CD4-positive, alpha-beta T cell (primary cell): ENCODE data around the gene HIC1. TPM values are rescaled to one million over a fixed set of nuclear protein-coding genes. Genes with fewer than 3 reads are reported as not detected.

Experiments
- ATAC-seq: fragments of 200-7000 bp; cut with Tn5 transposase; one replicate; pipeline ENCODE4 v1.10.0; 2022; ENCODE audit warnings: mild to moderate bottlenecking; ENCODE audit not compliant: poor library complexity
- CTCF ChIA-PET: fragments of 350-600 bp; sonication (Branson Sonifier 250); formaldehyde crosslinking; loops from one replicate; lab custom pipeline; 2021; ENCODE audit warnings: antibody characterized with exemption, inconsistent platforms; lab: Charles Lee
- POLR2A ChIA-PET: fragments of 350-600 bp; sonication (Branson Sonifier 250); formaldehyde crosslinking; loops from one replicate; lab custom pipeline; 2021; ENCODE audit warnings: antibody characterized with exemption, inconsistent platforms; lab: Charles Lee
- DNase-seq, 14 experiments: peaks; one replicate each; pipeline ENCODE4 v3.0.0-alpha.2; 2013 to 2020; ENCODE audit warnings: mixed read lengths in 2 of 14
- H3K27ac ChIP-seq, 2 donors: one replicate each; pipeline versions ENCODE4 v1.5.1 to v1.7.0; 2013; ENCODE audit warnings: low read length in 2 of 2, low read depth in 1 of 2, mild to moderate bottlenecking in 1 of 2
- H3K27me3 ChIP-seq, 2 experiments: 1 replicate in 1 of 2; 2 replicates in 1 of 2; pipeline versions ENCODE4 v1.6.1 to v1.7.0; 2013; ENCODE audit warnings: low read length in 2 of 2, control low read depth in 1 of 2, mild to moderate bottlenecking in 1 of 2, moderate library complexity in 1 of 2; ENCODE audit not compliant: insufficient read depth in 2 of 2, control insufficient read depth in 1 of 2
- H3K36me3 ChIP-seq: one replicate; pipeline ENCODE4 v1.6.1; 2013; ENCODE audit warnings: low read length, control low read depth; ENCODE audit not compliant: insufficient read depth
- H3K4me1 ChIP-seq: one replicate; pipeline ENCODE4 v1.6.1; 2013; ENCODE audit warnings: low read length, control low read depth; ENCODE audit not compliant: insufficient read depth
- H3K4me3 ChIP-seq: one replicate; pipeline ENCODE4 v1.5.1; 2013; ENCODE audit warnings: mild to moderate bottlenecking, low read length, moderate library complexity
- H3K9me3 ChIP-seq, 2 experiments: 1 replicate in 1 of 2; 2 replicates in 1 of 2; pipeline versions ENCODE4 v1.6.1 to v1.7.0; 2013; ENCODE audit warnings: low read length in 2 of 2, mild to moderate bottlenecking in 2 of 2, control low read depth in 1 of 2, moderate library complexity in 1 of 2; ENCODE audit not compliant: control insufficient read depth in 1 of 2, insufficient read depth in 1 of 2
- H3K27ac Mint-ChIP-seq: one replicate; pipeline ENCODE4 v1.8.0; 2020; ENCODE audit warnings: mixed read lengths
- H3K27me3 Mint-ChIP-seq: one replicate; pipeline ENCODE4 v1.8.0; 2021; ENCODE audit warnings: mixed read lengths
- H3K36me3 Mint-ChIP-seq: one replicate; pipeline ENCODE4 v1.8.0; 2021; ENCODE audit warnings: low read depth, mixed read lengths
- H3K4me1 Mint-ChIP-seq: one replicate; pipeline ENCODE4 v1.8.0; 2021; ENCODE audit warnings: low read depth, mixed read lengths
- H3K4me3 Mint-ChIP-seq: one replicate; pipeline ENCODE4 v1.8.0; 2020; ENCODE audit warnings: mild to moderate bottlenecking, mixed read lengths
- H3K9me3 Mint-ChIP-seq: one replicate; pipeline ENCODE4 v1.8.0; 2020; ENCODE audit warnings: mixed read lengths
- intact Hi-C, 2 experiments: fragments of 100-400 bp; cut with DNase I in 1 of 2; cut with micrococcal nuclease in 1 of 2; formaldehyde crosslinking; loops; one replicate each; pipeline versions ENCODE4 v1.15.1 to v1.9.0; 2023 to 2025; cut with DNase I, micrococcal nuclease
- total RNA-seq, 174 experiments: library from RNA in 2 of 174; stranded (reverse) in 2 of 174; gene quantifications; one replicate each; pipeline ENCODE4 v1.2.3 and lab custom pipeline; 2021 to 2026
- TF ChIP-seq, protein P1 (sequence below): fragments of 200-600 bp; IDR thresholded peaks from one replicate; pipeline ENCODE4 v1.8.0; 2022; ENCODE audit warnings: antibody characterized with exemption, mild to moderate bottlenecking

Gene HIC1
- total RNA-seq, 2 experiments from 2014 or later, result 2.4 to 3.0 TPM

DNA sequence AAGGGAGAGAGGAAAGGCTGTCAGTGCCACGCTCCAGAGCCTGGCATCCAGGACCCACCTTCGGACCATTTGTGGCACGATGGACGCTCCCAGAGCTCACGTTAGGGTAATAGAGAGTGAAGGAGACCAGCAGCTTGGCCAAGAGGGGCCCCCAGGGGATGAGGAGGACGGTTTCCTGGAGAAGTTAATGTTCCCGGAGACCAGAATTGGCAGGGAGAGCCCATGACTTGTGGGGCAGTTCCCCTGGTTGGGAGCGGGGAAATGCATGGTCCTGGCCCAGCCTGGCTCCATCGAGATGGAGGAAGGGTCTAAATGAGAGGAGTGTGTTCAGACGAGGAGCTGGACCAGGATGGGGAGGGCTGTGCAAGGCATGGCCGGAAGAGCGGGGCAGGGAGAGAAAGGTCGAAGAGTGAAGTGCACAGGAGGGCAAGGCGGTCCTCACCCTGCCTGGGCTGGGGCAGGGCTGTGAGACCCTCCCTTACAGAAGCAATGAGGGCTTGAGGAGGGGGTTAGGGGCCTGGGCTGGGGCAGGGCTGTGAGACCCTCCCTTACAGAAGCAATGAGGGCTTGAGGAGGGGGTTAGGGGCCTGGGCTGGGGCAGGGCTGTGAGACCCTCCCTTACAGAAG, 2.9 kb upstream of the HIC1 start:
- Histone ChIP-seq H3K9me3 (no peaks in the 10 kb centered on the region), H3K27me3 (peaks cover 3 to 11% of the 10 kb centered on the region in 2 experiments), H3K4me3 (no peak overlapping the region), H3K36me3 (no peaks in the 10 kb centered on the region), H3K27ac (no peak overlapping the region), H3K4me1 (peaks cover 63% of the 10 kb centered on the region)
- peak overlapping the region; percentile 19 for H3K27ac Mint-ChIP-seq
- ChIA-PET POLR2A (interaction anchor here (0.7 to 1.6 kb wide), 2 partner anchors 193 to 214 kb away, joined by 3 to 4 read pairs; no protein-coding TSS in a partner anchor), CTCF (interaction anchor here (1.3 kb wide), 1 partner anchor 193 kb away, joined by 3 read pairs; no protein-coding TSS in a partner anchor)
- ATAC-seq (no peak), DNase-seq (no peak)
- peak overlapping the region; percentile 80 for H3K4me3 Mint-ChIP-seq
- H3K36me3 Mint-ChIP-seq, result no peaks in the 10 kb centered on the region
- peaks cover 11% of the 10 kb centered on the region for H3K27me3 Mint-ChIP-seq
- H3K9me3 Mint-ChIP-seq, result no peaks in the 10 kb centered on the region
- TF ChIP-seq, protein P1, sequence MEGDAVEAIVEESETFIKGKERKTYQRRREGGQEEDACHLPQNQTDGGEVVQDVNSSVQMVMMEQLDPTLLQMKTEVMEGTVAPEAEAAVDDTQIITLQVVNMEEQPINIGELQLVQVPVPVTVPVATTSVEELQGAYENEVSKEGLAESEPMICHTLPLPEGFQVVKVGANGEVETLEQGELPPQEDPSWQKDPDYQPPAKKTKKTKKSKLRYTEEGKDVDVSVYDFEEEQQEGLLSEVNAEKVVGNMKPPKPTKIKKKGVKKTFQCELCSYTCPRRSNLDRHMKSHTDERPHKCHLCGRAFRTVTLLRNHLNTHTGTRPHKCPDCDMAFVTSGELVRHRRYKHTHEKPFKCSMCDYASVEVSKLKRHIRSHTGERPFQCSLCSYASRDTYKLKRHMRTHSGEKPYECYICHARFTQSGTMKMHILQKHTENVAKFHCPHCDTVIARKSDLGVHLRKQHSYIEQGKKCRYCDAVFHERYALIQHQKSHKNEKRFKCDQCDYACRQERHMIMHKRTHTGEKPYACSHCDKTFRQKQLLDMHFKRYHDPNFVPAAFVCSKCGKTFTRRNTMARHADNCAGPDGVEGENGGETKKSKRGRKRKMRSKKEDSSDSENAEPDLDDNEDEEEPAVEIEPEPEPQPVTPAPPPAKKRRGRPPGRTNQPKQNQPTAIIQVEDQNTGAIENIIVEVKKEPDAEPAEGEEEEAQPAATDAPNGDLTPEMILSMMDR, result no peak
- peaks cover 40% of the 10 kb centered on the region for H3K4me1 Mint-ChIP-seq
- intact Hi-C loops, result loop anchor here (5.0 to 10.0 kb wide), 6 partner anchors 103 to 350 kb away; partner anchors contain the start of genes MNT (in 1 of the 2), SGSM2 (in 1 of the 2), SMG6 (in 1 of the 2) and SRR (in 1 of the 2)

- ChIA-PET CTCF (interaction anchor here (0.6 to 7.3 kb wide), 8 partner anchors 12 to 285 kb away, joined by 3 to 83 read pairs (median 6); partner anchors contain the start of gene OVCA2), POLR2A (interaction anchor here (0.7 to 2.6 kb wide), 7 partner anchors 10 to 283 kb away, joined by 3 to 11 read pairs (median 4); partner anchors contain the start of genes SRR and TSR1)
- intact Hi-C loops, result loop anchor here (1.0 to 10.0 kb wide), 9 partner anchors 101 to 349 kb away; partner anchors contain the start of genes MNT (in 1 of the 2), SGSM2 (in 1 of the 2), SMG6 (in 1 of the 2) and SRR (in 1 of the 2)
- TF ChIP-seq, protein P1, result peak; percentile 56
- Mint-ChIP-seq H3K9me3 (no peaks in the 10 kb centered on the region), H3K27me3 (peaks cover 11% of the 10 kb centered on the region), H3K4me3 (peak overlapping the region; percentile 87), H3K36me3 (no peaks in the 10 kb centered on the region), H3K27ac (peak overlapping the region; percentile 83), H3K4me1 (peaks cover 39% of the 10 kb centered on the region)
- Histone ChIP-seq H3K4me3 (peak overlapping the region; percentile 54), H3K9me3 (peaks cover 0 to 6% of the 10 kb centered on the region in 2 experiments), H3K27ac (peak overlapping the region; percentile 48 to 64), H3K27me3 (peaks cover 4 to 15% of the 10 kb centered on the region in 2 experiments), H3K4me1 (peaks cover 75% of the 10 kb centered on the region), H3K36me3 (no peaks in the 10 kb centered on the region)
- ATAC-seq (peak; percentile 28), DNase-seq (peak; percentile 53 to 94 (median 72))
Observed at GRCh38 chr17:2053380-2054261, 1.3 kb upstream of the HIC1 start.

DNA sequence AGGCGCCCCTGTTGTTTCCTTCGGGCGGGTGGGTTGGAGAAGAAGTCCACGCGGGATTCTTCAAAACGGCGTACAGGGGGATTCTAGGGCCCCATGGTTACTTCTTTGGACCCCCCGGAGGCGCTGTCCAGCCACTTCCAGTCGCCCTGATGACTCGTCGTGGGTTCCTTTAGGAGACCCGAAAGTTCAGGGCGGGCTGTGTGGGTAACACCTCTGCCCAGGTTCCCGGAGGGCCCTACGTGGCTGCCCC, 716 bp upstream of the HIC1 start:
- peak overlapping the region; percentile 87 for H3K4me3 Mint-ChIP-seq
- intact Hi-C loops, result loop anchor here (1.0 to 10.0 kb wide), 9 partner anchors 101 to 348 kb away; partner anchors contain the start of genes MNT (in 1 of the 2), SGSM2 (in 1 of the 2), SMG6 (in 1 of the 2) and SRR (in 1 of the 2)
- H3K27ac ChIP-seq, result peak overlapping the region; percentile 48 to 64
- DNase-seq (no peak), ATAC-seq (no peak)
- peaks cover 74% of the 10 kb centered on the region for H3K4me1 ChIP-seq
- H3K4me1 Mint-ChIP-seq, result peaks cover 33% of the 10 kb centered on the region
- peak overlapping the region; percentile 54 for H3K4me3 ChIP-seq
- peak overlapping the region; percentile 83 for H3K27ac Mint-ChIP-seq
- no peaks in the 10 kb centered on the region for H3K9me3 Mint-ChIP-seq
- CTCF ChIA-PET, result interaction anchor here (0.6 to 7.3 kb wide), 24 partner anchors 9 to 371 kb away, joined by 3 to 83 read pairs (median 4); partner anchors contain the start of genes OVCA2, RTN4RL1 and TSR1
- TF ChIP-seq, protein P1, result no peak
- H3K27me3 ChIP-seq, result peaks cover 3 to 10% of the 10 kb centered on the region in 2 experiments
- POLR2A ChIA-PET, result interaction anchor here (0.6 to 4.9 kb wide), 11 partner anchors 10 to 282 kb away, joined by 3 to 61 read pairs (median 6); partner anchors contain the start of genes OVCA2 and TSR1
- no peaks in the 10 kb centered on the region for H3K36me3 Mint-ChIP-seq
- peaks cover 0 to 6% of the 10 kb centered on the region in 2 experiments for H3K9me3 ChIP-seq
- H3K27me3 Mint-ChIP-seq, result peaks cover 10% of the 10 kb centered on the region
- no peaks in the 10 kb centered on the region for H3K36me3 ChIP-seq
